ENCODE data around the gene COL25A1. TPM values are rescaled to one million over a fixed set of nuclear protein-coding genes. Genes with fewer than 3 reads are reported as not detected.

Gene COL25A1
- total RNA-seq, 1 experiment from 2014 or later, result not detected

GRCh38 chr4:108890484-108890881 lies 412.0 kb downstream of the COL25A1 start:
- Histone ChIP-seq H2AFZ (ENCODE audit: low read depth, low read length, poor library complexity, severe bottlenecking) (no peak overlapping the region), H3K36me3 (ENCODE audit: control insufficient read depth in 1 of 2, insufficient read depth in 2 of 2, low read length in 2 of 2) (no peaks in the 10 kb centered on the region), H3K9me3 (ENCODE audit: control insufficient read depth in 1 of 2, insufficient read depth in 1 of 2, low read depth in 1 of 2, low read length in 2 of 2) (no peaks in the 10 kb centered on the region), H3K27ac (ENCODE audit: low read depth, low read length) (no peak overlapping the region), H3K4me2 (ENCODE audit: low read length) (no peak overlapping the region), H3K9ac (ENCODE audit: low read length) (no peak overlapping the region), H3K79me2 (ENCODE audit: insufficient read depth, low read length) (no peaks in the 10 kb centered on the region), H3K27me3 (ENCODE audit: insufficient read depth, low read length) (peaks cover 32% of the 10 kb centered on the region), H4K20me1 (ENCODE audit: insufficient read depth) (no peaks in the 10 kb centered on the region), H3K9me2 (ENCODE audit: insufficient read depth) (no peaks in the 10 kb centered on the region), H3K4me1 (ENCODE audit: control insufficient read depth in 1 of 2, insufficient read depth in 2 of 2, low read length in 2 of 2) (no peaks in the 10 kb centered on the region), H3K4me3 (replicated peaks in 1 of 2; ENCODE audit: low read depth in 1 of 2, low read length in 2 of 2) (no peak overlapping the region)
- intact Hi-C loops (cut with micrococcal nuclease), result no loop called here
- TF ChIP-seq ELF1 (IDR thresholded peaks at IDR 0.05; ENCODE audit: borderline replicate concordance, low read depth) (no peak), SRF (IDR thresholded peaks at IDR 0.05; ENCODE audit: low read depth) (no peak), CEBPB (IDR thresholded peaks at IDR 0.05; ENCODE audit: low read depth) (no peak), YY1 (IDR thresholded peaks at IDR 0.05; ENCODE audit: extremely low read depth, insufficient replicate concordance, low read depth, low read length) (no peak), SP1 (IDR thresholded peaks at IDR 0.05; ENCODE audit: low read depth) (no peak), RAD21 (IDR thresholded peaks at IDR 0.05; ENCODE audit: low read depth) (no peak), EZH2phosphoT487 (IDR thresholded peaks at IDR 0.05; ENCODE audit: borderline replicate concordance) (no peak), POLR2A (IDR thresholded peaks at IDR 0.05; ENCODE audit: borderline replicate concordance, extremely low read depth, insufficient read depth, insufficient read length) (no peak), CBX3 (IDR thresholded peaks at IDR 0.05; ENCODE audit: low read depth) (no peak), ZNF274 (IDR thresholded peaks at IDR 0.05; ENCODE audit: low read depth, low read length) (no peak), ZFX (IDR thresholded peaks at IDR 0.05) (no peak), JUND (IDR thresholded peaks at IDR 0.05) (no peak)
- TF ChIP-seq, protein P1, sequence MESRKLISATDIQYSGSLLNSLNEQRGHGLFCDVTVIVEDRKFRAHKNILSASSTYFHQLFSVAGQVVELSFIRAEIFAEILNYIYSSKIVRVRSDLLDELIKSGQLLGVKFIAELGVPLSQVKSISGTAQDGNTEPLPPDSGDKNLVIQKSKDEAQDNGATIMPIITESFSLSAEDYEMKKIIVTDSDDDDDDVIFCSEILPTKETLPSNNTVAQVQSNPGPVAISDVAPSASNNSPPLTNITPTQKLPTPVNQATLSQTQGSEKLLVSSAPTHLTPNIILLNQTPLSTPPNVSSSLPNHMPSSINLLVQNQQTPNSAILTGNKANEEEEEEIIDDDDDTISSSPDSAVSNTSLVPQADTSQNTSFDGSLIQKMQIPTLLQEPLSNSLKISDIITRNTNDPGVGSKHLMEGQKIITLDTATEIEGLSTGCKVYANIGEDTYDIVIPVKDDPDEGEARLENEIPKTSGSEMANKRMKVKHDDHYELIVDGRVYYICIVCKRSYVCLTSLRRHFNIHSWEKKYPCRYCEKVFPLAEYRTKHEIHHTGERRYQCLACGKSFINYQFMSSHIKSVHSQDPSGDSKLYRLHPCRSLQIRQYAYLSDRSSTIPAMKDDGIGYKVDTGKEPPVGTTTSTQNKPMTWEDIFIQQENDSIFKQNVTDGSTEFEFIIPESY (IDR thresholded peaks at IDR 0.05; ENCODE audit: extremely low read depth, insufficient replicate concordance, low read length), result no peak
- TF ChIP-seq, protein P2, sequence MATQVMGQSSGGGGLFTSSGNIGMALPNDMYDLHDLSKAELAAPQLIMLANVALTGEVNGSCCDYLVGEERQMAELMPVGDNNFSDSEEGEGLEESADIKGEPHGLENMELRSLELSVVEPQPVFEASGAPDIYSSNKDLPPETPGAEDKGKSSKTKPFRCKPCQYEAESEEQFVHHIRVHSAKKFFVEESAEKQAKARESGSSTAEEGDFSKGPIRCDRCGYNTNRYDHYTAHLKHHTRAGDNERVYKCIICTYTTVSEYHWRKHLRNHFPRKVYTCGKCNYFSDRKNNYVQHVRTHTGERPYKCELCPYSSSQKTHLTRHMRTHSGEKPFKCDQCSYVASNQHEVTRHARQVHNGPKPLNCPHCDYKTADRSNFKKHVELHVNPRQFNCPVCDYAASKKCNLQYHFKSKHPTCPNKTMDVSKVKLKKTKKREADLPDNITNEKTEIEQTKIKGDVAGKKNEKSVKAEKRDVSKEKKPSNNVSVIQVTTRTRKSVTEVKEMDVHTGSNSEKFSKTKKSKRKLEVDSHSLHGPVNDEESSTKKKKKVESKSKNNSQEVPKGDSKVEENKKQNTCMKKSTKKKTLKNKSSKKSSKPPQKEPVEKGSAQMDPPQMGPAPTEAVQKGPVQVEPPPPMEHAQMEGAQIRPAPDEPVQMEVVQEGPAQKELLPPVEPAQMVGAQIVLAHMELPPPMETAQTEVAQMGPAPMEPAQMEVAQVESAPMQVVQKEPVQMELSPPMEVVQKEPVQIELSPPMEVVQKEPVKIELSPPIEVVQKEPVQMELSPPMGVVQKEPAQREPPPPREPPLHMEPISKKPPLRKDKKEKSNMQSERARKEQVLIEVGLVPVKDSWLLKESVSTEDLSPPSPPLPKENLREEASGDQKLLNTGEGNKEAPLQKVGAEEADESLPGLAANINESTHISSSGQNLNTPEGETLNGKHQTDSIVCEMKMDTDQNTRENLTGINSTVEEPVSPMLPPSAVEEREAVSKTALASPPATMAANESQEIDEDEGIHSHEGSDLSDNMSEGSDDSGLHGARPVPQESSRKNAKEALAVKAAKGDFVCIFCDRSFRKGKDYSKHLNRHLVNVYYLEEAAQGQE (IDR thresholded peaks at IDR 0.05; ENCODE audit: low read depth), result no peak
- ChIA-PET CTCF (interaction anchor here (0.6 kb wide), 1 partner anchor 187 kb away, joined by 3 read pairs; no protein-coding TSS in a partner anchor), POLR2A (no interaction called here), RAD21 (ENCODE audit: low non-redundant PET in 1 of 2, low total read pairs in 2 of 2, uncharacterized antibody in 2 of 2, unreplicated experiment in 2 of 2) (no interaction called here)
- DNase-seq (ENCODE audit: low read depth, low spot score) (no peak), ATAC-seq (no peak)
- BruUV-seq (replicated peaks), result no TSS peak
